ENCODE measurements around the gene NEK7. TPM values are rescaled to one million over a fixed set of nuclear protein-coding genes. Genes with fewer than 3 reads are reported as not detected.

Gene NEK7
- total and polyA plus RNA-seq, 2 experiments from 2014 or later: 25.6 to 86.9 TPM

DNA sequence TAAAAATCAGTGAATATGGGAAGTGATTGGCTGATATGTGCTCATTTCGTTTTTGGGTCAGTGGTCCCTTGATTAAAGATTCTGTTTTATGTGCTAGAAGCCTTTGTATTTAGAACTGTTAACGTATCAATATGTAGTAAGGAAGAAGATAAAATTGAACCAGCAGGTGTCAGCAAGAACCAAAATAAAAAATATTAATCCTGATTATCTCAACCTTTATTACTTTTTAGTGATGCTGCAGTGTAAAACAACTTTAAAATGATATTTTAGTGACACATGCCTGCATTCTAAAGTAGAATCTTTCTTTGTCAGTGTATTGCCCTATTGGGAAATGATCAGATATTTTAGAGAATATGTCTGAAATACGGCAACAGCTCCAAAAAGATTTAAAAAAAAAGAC lies 49.5 kb downstream of the NEK7 start:
- 94% methylated on average over 3 of the region's 3 CpGs for WGBS (ENCODE audit: low lambda C conversion rate, missing lambda C conversion rate)
- no peak overlapping the region for H3K27ac ChIP-seq
- no peaks in the 10 kb centered on the region for H3K4me1 ChIP-seq (ENCODE audit: insufficient read depth)
- no peak overlapping the region for H3K4me2 ChIP-seq
- H3K27me3 ChIP-seq: no peaks in the 10 kb centered on the region
- H3K9me2 ChIP-seq (replicated peaks; ENCODE audit: insufficient read depth): no peaks in the 10 kb centered on the region
- H4K20me1 ChIP-seq (ENCODE audit: insufficient read depth, poor library complexity, severe bottlenecking): peaks cover 15% of the 10 kb centered on the region
- H3K79me2 ChIP-seq: peaks cover 87% of the 10 kb centered on the region
- no peak overlapping the region for H2AFZ ChIP-seq
- no peaks in the 10 kb centered on the region for H3K36me3 ChIP-seq (replicated peaks; ENCODE audit: insufficient read depth, low read depth)
- H3K9me3 ChIP-seq (ENCODE audit: low read depth): no peaks in the 10 kb centered on the region
- DNase-seq (ENCODE audit: low spot score): no peak
- TF ChIP-seq EZH2phosphoT487 (IDR thresholded peaks at IDR 0.05; ENCODE audit: low read depth, severe bottlenecking, unreplicated experiment): no peak
- TF ChIP-seq, protein P1, sequence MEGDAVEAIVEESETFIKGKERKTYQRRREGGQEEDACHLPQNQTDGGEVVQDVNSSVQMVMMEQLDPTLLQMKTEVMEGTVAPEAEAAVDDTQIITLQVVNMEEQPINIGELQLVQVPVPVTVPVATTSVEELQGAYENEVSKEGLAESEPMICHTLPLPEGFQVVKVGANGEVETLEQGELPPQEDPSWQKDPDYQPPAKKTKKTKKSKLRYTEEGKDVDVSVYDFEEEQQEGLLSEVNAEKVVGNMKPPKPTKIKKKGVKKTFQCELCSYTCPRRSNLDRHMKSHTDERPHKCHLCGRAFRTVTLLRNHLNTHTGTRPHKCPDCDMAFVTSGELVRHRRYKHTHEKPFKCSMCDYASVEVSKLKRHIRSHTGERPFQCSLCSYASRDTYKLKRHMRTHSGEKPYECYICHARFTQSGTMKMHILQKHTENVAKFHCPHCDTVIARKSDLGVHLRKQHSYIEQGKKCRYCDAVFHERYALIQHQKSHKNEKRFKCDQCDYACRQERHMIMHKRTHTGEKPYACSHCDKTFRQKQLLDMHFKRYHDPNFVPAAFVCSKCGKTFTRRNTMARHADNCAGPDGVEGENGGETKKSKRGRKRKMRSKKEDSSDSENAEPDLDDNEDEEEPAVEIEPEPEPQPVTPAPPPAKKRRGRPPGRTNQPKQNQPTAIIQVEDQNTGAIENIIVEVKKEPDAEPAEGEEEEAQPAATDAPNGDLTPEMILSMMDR (IDR thresholded peaks at IDR 0.05; ENCODE audit: poor library complexity): no peak
- no peak for TF ChIP-seq EZH2 (IDR thresholded peaks at IDR 0.05; ENCODE audit: borderline replicate concordance)
- no peak overlapping the region for H3K4me3 ChIP-seq

DNA sequence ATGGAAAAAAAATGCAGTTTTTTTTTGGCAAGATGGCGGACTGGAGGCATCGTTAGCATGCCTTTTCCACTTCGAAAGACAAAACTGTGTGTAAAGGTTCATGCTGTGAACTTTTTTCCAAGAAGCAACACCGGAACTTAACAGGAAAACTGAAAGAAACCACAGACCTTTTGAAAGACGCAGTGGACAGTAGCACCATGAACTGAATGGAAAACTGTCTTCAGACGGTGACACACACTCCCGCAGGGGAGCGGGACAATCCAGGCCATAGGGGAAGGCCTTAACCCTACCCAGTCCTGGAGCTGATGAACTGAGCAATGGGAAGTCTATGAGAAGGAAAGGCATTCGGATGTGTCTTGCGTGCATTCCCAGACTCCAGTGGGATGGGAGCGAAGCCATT lies 54.9 kb downstream of the NEK7 start:
- DNase-seq (ENCODE audit: low spot score): no peak
- 99% methylated on average over 11 of the region's 11 CpGs for WGBS (ENCODE audit: low lambda C conversion rate, missing lambda C conversion rate)
- H3K27ac ChIP-seq: no peak overlapping the region
- H3K4me3 ChIP-seq: no peak overlapping the region
- H3K79me2 ChIP-seq: peaks cover 68% of the 10 kb centered on the region
- no peak overlapping the region for H2AFZ ChIP-seq
- no peaks in the 10 kb centered on the region for H3K27me3 ChIP-seq
- H4K20me1 ChIP-seq (ENCODE audit: insufficient read depth, poor library complexity, severe bottlenecking): no peaks in the 10 kb centered on the region
- peaks cover 6% of the 10 kb centered on the region for H3K9me3 ChIP-seq (ENCODE audit: low read depth)
- no peak overlapping the region for H3K4me2 ChIP-seq
- H3K9me2 ChIP-seq (replicated peaks; ENCODE audit: insufficient read depth): no peaks in the 10 kb centered on the region
- TF ChIP-seq, protein P1 (IDR thresholded peaks at IDR 0.05; ENCODE audit: poor library complexity): no peak
- TF ChIP-seq EZH2phosphoT487 (IDR thresholded peaks at IDR 0.05; ENCODE audit: low read depth, severe bottlenecking, unreplicated experiment) (no peak), EZH2 (IDR thresholded peaks at IDR 0.05; ENCODE audit: borderline replicate concordance) (no peak)
- no peaks in the 10 kb centered on the region for H3K36me3 ChIP-seq (replicated peaks; ENCODE audit: insufficient read depth, low read depth)
- H3K4me1 ChIP-seq (ENCODE audit: insufficient read depth): no peaks in the 10 kb centered on the region

DNA sequence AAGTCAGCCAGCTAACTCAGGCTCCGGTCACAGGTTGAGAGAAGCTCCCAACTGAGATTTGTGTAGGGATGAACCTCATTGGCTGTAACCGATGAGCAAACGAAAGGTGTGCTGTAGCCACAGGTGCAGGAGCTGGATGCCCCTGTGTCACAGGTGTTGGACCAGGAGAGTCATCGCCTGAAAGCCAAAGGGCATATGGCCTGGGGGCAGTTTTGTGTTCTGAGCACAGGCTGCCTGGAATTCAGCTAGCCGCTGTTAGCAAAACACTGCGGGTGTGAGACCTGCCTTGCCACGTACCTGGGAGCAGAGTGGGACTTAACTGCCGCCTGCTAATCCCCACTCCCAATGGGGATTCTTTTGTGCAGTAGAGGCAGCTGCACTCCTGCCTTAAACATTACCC lies 55.3 kb downstream of the NEK7 start:
- H2AFZ ChIP-seq: no peak overlapping the region
- H4K20me1 ChIP-seq (ENCODE audit: insufficient read depth, poor library complexity, severe bottlenecking): no peaks in the 10 kb centered on the region
- TF ChIP-seq, protein P1 (IDR thresholded peaks at IDR 0.05; ENCODE audit: poor library complexity): no peak
- TF ChIP-seq EZH2 (IDR thresholded peaks at IDR 0.05; ENCODE audit: borderline replicate concordance) (no peak), EZH2phosphoT487 (IDR thresholded peaks at IDR 0.05; ENCODE audit: low read depth, severe bottlenecking, unreplicated experiment) (no peak)
- no peak overlapping the region for H3K4me3 ChIP-seq
- WGBS (ENCODE audit: low lambda C conversion rate, missing lambda C conversion rate): 96% methylated on average over 8 of the region's 8 CpGs
- no peak overlapping the region for H3K4me2 ChIP-seq
- no peak for DNase-seq (ENCODE audit: low spot score)
- no peaks in the 10 kb centered on the region for H3K27me3 ChIP-seq
- H3K9me3 ChIP-seq (ENCODE audit: low read depth): peaks cover 6% of the 10 kb centered on the region
- H3K27ac ChIP-seq: no peak overlapping the region
- no peaks in the 10 kb centered on the region for H3K4me1 ChIP-seq (ENCODE audit: insufficient read depth)
- peaks cover 67% of the 10 kb centered on the region for H3K79me2 ChIP-seq
- no peaks in the 10 kb centered on the region for H3K9me2 ChIP-seq (replicated peaks; ENCODE audit: insufficient read depth)
- no peaks in the 10 kb centered on the region for H3K36me3 ChIP-seq (replicated peaks; ENCODE audit: insufficient read depth, low read depth)

DNA sequence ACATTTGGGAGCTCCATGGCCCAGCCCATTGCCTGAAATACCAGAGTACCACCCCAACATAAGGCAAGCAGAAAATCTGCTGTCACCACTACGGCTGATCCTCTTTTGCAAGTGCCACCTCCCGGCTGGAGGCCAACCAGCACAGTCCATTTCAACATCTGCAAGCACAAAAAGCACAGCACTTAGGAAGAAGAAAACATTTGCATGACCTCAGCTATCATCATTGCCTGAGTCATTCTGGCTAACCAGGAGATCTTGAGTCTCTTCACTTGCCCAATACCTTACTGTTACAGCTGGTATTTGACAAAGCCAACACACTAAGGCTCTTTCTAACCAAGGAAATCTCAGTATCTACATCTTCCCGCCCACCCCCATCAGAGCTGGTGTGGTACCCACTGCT lies 55.9 kb downstream of the NEK7 start:
- peaks cover 61% of the 10 kb centered on the region for H3K79me2 ChIP-seq
- no peaks in the 10 kb centered on the region for H4K20me1 ChIP-seq (ENCODE audit: insufficient read depth, poor library complexity, severe bottlenecking)
- TF ChIP-seq, protein P1 (IDR thresholded peaks at IDR 0.05; ENCODE audit: poor library complexity): no peak
- TF ChIP-seq EZH2phosphoT487 (IDR thresholded peaks at IDR 0.05; ENCODE audit: low read depth, severe bottlenecking, unreplicated experiment) (no peak), EZH2 (IDR thresholded peaks at IDR 0.05; ENCODE audit: borderline replicate concordance) (no peak)

More for the DNA sequence above, 55.9 kb downstream of the NEK7 start:
- H2AFZ ChIP-seq: no peak overlapping the region
- H3K27ac ChIP-seq: no peak overlapping the region
- no peak overlapping the region for H3K4me2 ChIP-seq
- WGBS (ENCODE audit: low lambda C conversion rate, missing lambda C conversion rate): 93% methylated on average over 3 of the region's 3 CpGs
- H3K9me3 ChIP-seq (ENCODE audit: low read depth): peaks cover 6% of the 10 kb centered on the region
- no peak overlapping the region for H3K4me3 ChIP-seq
- DNase-seq (ENCODE audit: low spot score): no peak
- no peaks in the 10 kb centered on the region for H3K9me2 ChIP-seq (replicated peaks; ENCODE audit: insufficient read depth)
- no peaks in the 10 kb centered on the region for H3K4me1 ChIP-seq (ENCODE audit: insufficient read depth)
- H3K27me3 ChIP-seq: no peaks in the 10 kb centered on the region
- no peaks in the 10 kb centered on the region for H3K36me3 ChIP-seq (replicated peaks; ENCODE audit: insufficient read depth, low read depth)
